SK-N-SH (cell line): Measurements from ENCODE around the gene TNFAIP2.

ENCODE experiments used
- CTCF ChIP-seq: fragments of 200-600 bp; sonication (generic); IDR thresholded peaks from 2 replicates; pipeline ENCODE4 v1.6.1; 2017; ENCODE audit warnings: antibody characterized with exemption, mild to moderate bottlenecking, moderate library complexity
- GABPA ChIP-seq: IDR thresholded peaks from 2 replicates; pipeline ENCODE4 v1.4.0; 2012; ENCODE audit warnings: low read depth, mild to moderate bottlenecking
- IRF3 ChIP-seq: fragments of 150-350 bp; IDR thresholded peaks from 2 replicates; pipeline ENCODE4 v1.6.1; 2016; ENCODE audit warnings: mild to moderate bottlenecking, low read depth, low read length
- POLR2AphosphoS5 ChIP-seq: IDR thresholded peaks from 2 replicates; pipeline ENCODE4 v1.6.1; 2012; ENCODE audit warnings: low read depth, low read length
- REST ChIP-seq: IDR thresholded peaks from 2 replicates; pipeline ENCODE4 v1.6.1; 2012; ENCODE audit warnings: mild to moderate bottlenecking, low read depth, low read length, moderate library complexity
- RFX5 ChIP-seq: IDR thresholded peaks from 2 replicates; pipeline ENCODE4 v1.6.1; 2012; ENCODE audit warnings: mild to moderate bottlenecking, improper control_type of control experiment, low read length
- TAF1 ChIP-seq: IDR thresholded peaks from 2 replicates; pipeline ENCODE4 v1.6.1; 2012; ENCODE audit warnings: low read depth, mild to moderate bottlenecking, low read length, moderate library complexity, borderline replicate concordance

DNA sequence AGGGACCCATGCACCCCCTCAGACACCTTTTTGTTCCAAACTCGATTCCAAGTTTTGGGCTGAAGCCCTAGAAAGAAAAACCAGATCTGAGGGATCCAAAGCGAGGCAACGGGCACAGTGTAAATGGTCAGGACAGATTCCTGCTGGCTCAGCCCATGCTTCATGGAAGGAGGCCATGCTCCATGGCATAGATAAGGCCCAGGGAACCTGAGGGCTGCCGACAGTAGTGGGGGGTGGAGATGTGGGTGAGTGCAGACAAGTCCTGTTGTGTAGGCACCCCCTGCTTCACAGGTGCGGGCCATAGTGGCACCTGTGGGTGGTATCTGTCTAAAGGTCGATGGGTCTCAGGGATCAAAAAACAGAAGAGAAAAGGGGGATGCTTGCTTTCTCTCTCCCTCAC lies 42.1 kb downstream of the TNFAIP2 start:
- TF ChIP-seq POLR2AphosphoS5 (no peak), CTCF (no peak), RFX5 (no peak), TAF1 (no peak), REST (no peak), GABPA (no peak), IRF3 (no peak)
